GM19193 (cell line): ENCODE data around the gene PROM1.

Experiments
- POLR2A ChIP-seq: IDR thresholded peaks from 4 replicates; pipeline ENCODE4 v1.6.1; 2011; ENCODE audit not compliant: insufficient read depth, insufficient read length; ENCODE audit errors: extremely low read depth

PROM1 gene

GRCh38 chr4:16083241-16084191, at the start of gene PROM1:
Gene PROM1 (minus strand): TSS chr4:16084023. CDS start chr4:16075906, 8,117 bp downstream.
- TF ChIP-seq POLR2A: no peak

GRCh38 chr4:16133406-16133805, 49.6 kb upstream of the PROM1 start:
- no peak for TF ChIP-seq POLR2A

GRCh38 chr4:16131293-16131692, 47.5 kb upstream of the PROM1 start:
- TF ChIP-seq POLR2A: no peak

- no peak for TF ChIP-seq POLR2A
Measured at GRCh38 chr4:16129336-16129735, 45.5 kb upstream of the PROM1 start.

- no peak for TF ChIP-seq POLR2A
Measured at GRCh38 chr4:16126714-16127113, 42.9 kb upstream of the PROM1 start.

GRCh38 chr4:16125571-16126445, 42.0 kb upstream of the PROM1 start:
- no peak for TF ChIP-seq POLR2A

GRCh38 chr4:16124232-16124631, 40.4 kb upstream of the PROM1 start:
- TF ChIP-seq POLR2A: no peak

- no peak for TF ChIP-seq POLR2A
Measured at GRCh38 chr4:16123356-16124084, 39.7 kb upstream of the PROM1 start.

- no peak for TF ChIP-seq POLR2A
Measured at GRCh38 chr4:16122784-16123183, 39.0 kb upstream of the PROM1 start.

GRCh38 chr4:16122308-16122711, 38.5 kb upstream of the PROM1 start:
- TF ChIP-seq POLR2A: no peak

GRCh38 chr4:16120720-16121119, 36.9 kb upstream of the PROM1 start:
- no peak for TF ChIP-seq POLR2A

GRCh38 chr4:16119981-16120380, 36.2 kb upstream of the PROM1 start:
- no peak for TF ChIP-seq POLR2A

- TF ChIP-seq POLR2A: no peak
Measured at GRCh38 chr4:16118090-16118489, 34.3 kb upstream of the PROM1 start.

GRCh38 chr4:16117164-16117563, 33.3 kb upstream of the PROM1 start:
- no peak for TF ChIP-seq POLR2A
